Activated naive CD8-positive, alpha-beta T cell treated with anti-CD3 and anti-CD28 coated beads for 36 hours (primary cell): ENCODE data around the gene AGO4. TPM values are rescaled to one million over a fixed set of nuclear protein-coding genes. Genes with fewer than 3 reads are reported as not detected.
"Not testable (repeated sequence)": the region's sequence is repeated elsewhere in the genome, so short reads cannot be mapped to it uniquely, and the experiment has no call there.

Experiments used
- DNase-seq: peaks from one replicate; pipeline ENCODE4 v3.0.0; 2021
- H3K27ac Mint-ChIP-seq: one replicate; pipeline ENCODE4 v1.8.0; 2022; ENCODE audit warnings: mild to moderate bottlenecking, moderate library complexity, mixed read lengths
- H3K27me3 Mint-ChIP-seq: one replicate; pipeline ENCODE4 v1.8.0; 2022; ENCODE audit warnings: mild to moderate bottlenecking, mixed read lengths
- H3K36me3 Mint-ChIP-seq: one replicate; pipeline ENCODE4 v1.8.0; 2021; ENCODE audit warnings: mild to moderate bottlenecking, mixed read lengths
- H3K4me1 Mint-ChIP-seq: one replicate; pipeline ENCODE4 v1.8.0; 2021; ENCODE audit warnings: mixed read lengths
- H3K4me3 Mint-ChIP-seq: one replicate; pipeline ENCODE4 v1.8.0; 2022; ENCODE audit warnings: mild to moderate bottlenecking, moderate library complexity, mixed read lengths
- H3K9me3 Mint-ChIP-seq: one replicate; pipeline ENCODE4 v1.8.0; 2022; ENCODE audit warnings: mixed read lengths
- total RNA-seq, 2 experiments: library from RNA; stranded (reverse); gene quantifications; one replicate each; pipeline ENCODE4 v1.2.3, GENCODE V29; 2021

The AGO4 gene
- total RNA-seq, 2 experiments from 2014 or later: 2.1 to 3.0 TPM

- H3K4me3 Mint-ChIP-seq: no peak overlapping the region
- DNase-seq: no peak
- H3K27ac Mint-ChIP-seq: no peak overlapping the region
- no peaks in the 10 kb centered on the region for H3K9me3 Mint-ChIP-seq
- no peaks in the 10 kb centered on the region for H3K27me3 Mint-ChIP-seq
- no peaks in the 10 kb centered on the region for H3K4me1 Mint-ChIP-seq
- H3K36me3 Mint-ChIP-seq: no peaks in the 10 kb centered on the region
Measured at GRCh38 chr1:35870651-35871309, 63.0 kb downstream of the AGO4 start.

- Mint-ChIP-seq H3K9me3 (no peaks in the 10 kb centered on the region), H3K36me3 (no peaks in the 10 kb centered on the region), H3K4me3 (no peak overlapping the region), H3K27me3 (no peaks in the 10 kb centered on the region), H3K4me1 (no peaks in the 10 kb centered on the region), H3K27ac (no peak overlapping the region)
- DNase-seq: no peak
Measured at GRCh38 chr1:35873243-35873750, 65.5 kb downstream of the AGO4 start.

- H3K9me3 Mint-ChIP-seq, H3K4me1 Mint-ChIP-seq, H3K27me3 Mint-ChIP-seq, DNase-seq, H3K4me3 Mint-ChIP-seq, H3K36me3 Mint-ChIP-seq, H3K27ac Mint-ChIP-seq: not testable (repeated sequence)
Measured at GRCh38 chr1:35874115-35874514, 66.3 kb downstream of the AGO4 start.

GRCh38 chr1:35876988-35877387 lies 69.2 kb downstream of the AGO4 start:
- H3K27ac Mint-ChIP-seq: no peak overlapping the region
- no peak overlapping the region for H3K4me3 Mint-ChIP-seq
- DNase-seq: no peak
- no peaks in the 10 kb centered on the region for H3K9me3 Mint-ChIP-seq
- H3K27me3 Mint-ChIP-seq: no peaks in the 10 kb centered on the region
- H3K36me3 Mint-ChIP-seq: no peaks in the 10 kb centered on the region
- H3K4me1 Mint-ChIP-seq: no peaks in the 10 kb centered on the region

GRCh38 chr1:35881850-35882273 lies 74.0 kb downstream of the AGO4 start:
- Mint-ChIP-seq H3K36me3 (no peaks in the 10 kb centered on the region), H3K27ac (no peak overlapping the region), H3K4me1 (peaks cover 30% of the 10 kb centered on the region), H3K9me3 (no peaks in the 10 kb centered on the region), H3K4me3 (no peak overlapping the region), H3K27me3 (no peaks in the 10 kb centered on the region)
- no peak for DNase-seq

- H3K36me3 Mint-ChIP-seq: no peaks in the 10 kb centered on the region
- no peak for DNase-seq
- no peak overlapping the region for H3K27ac Mint-ChIP-seq
- H3K9me3 Mint-ChIP-seq: no peaks in the 10 kb centered on the region
- peaks cover 36% of the 10 kb centered on the region for H3K4me1 Mint-ChIP-seq
- H3K27me3 Mint-ChIP-seq: no peaks in the 10 kb centered on the region
- H3K4me3 Mint-ChIP-seq: peak overlapping the region; percentile 61
Measured at GRCh38 chr1:35882586-35882944, 74.7 kb downstream of the AGO4 start.

- peak; percentile 100 for DNase-seq
- Mint-ChIP-seq H3K4me3 (peak within 1 kb of the TSS; percentile 96), H3K27me3 (no peaks in the 10 kb centered on the region), H3K4me1 (peaks cover 39% of the 10 kb centered on the region), H3K36me3 (no peaks in the 10 kb centered on the region), H3K9me3 (no peaks in the 10 kb centered on the region), H3K27ac (peak within 1 kb of the TSS; percentile 86)
Measured at GRCh38 chr1:35882945-35883634, 75.3 kb downstream of the AGO4 start, which contains the start of gene AGO1. TSS of gene AGO1 (plus strand) at chr1:35883209. CDS start at chr1:35883422, 213 bp downstream.

- Mint-ChIP-seq H3K36me3 (no peaks in the 10 kb centered on the region), H3K27ac (peak overlapping the region; percentile 86), H3K27me3 (no peaks in the 10 kb centered on the region), H3K4me3 (peak overlapping the region; percentile 96), H3K4me1 (peaks cover 39% of the 10 kb centered on the region), H3K9me3 (no peaks in the 10 kb centered on the region)
- peak; percentile 65 for DNase-seq
Measured at GRCh38 chr1:35883635-35884101, 75.9 kb downstream of the AGO4 start.

GRCh38 chr1:35884934-35885333 lies 77.1 kb downstream of the AGO4 start:
- DNase-seq: no peak
- Mint-ChIP-seq H3K4me3 (no peak overlapping the region), H3K9me3 (no peaks in the 10 kb centered on the region), H3K4me1 (peaks cover 39% of the 10 kb centered on the region), H3K36me3 (peaks cover 2% of the 10 kb centered on the region), H3K27ac (no peak overlapping the region), H3K27me3 (no peaks in the 10 kb centered on the region)

GRCh38 chr1:35885961-35886558 lies 78.2 kb downstream of the AGO4 start:
- no peak for DNase-seq
- peaks cover 4% of the 10 kb centered on the region for H3K36me3 Mint-ChIP-seq
- H3K4me1 Mint-ChIP-seq: peaks cover 39% of the 10 kb centered on the region
- H3K27me3 Mint-ChIP-seq: no peaks in the 10 kb centered on the region
- H3K27ac Mint-ChIP-seq: no peak overlapping the region
- H3K4me3 Mint-ChIP-seq: no peak overlapping the region
- no peaks in the 10 kb centered on the region for H3K9me3 Mint-ChIP-seq

- H3K4me3 Mint-ChIP-seq: no peak overlapping the region
- H3K27me3 Mint-ChIP-seq: no peaks in the 10 kb centered on the region
- DNase-seq: no peak
- peaks cover 6% of the 10 kb centered on the region for H3K36me3 Mint-ChIP-seq
- H3K4me1 Mint-ChIP-seq: peaks cover 39% of the 10 kb centered on the region
- peak overlapping the region; percentile 11 for H3K27ac Mint-ChIP-seq
- no peaks in the 10 kb centered on the region for H3K9me3 Mint-ChIP-seq
Measured at GRCh38 chr1:35886577-35887431, 79.0 kb downstream of the AGO4 start.

GRCh38 chr1:35887508-35887907 lies 79.7 kb downstream of the AGO4 start:
- Mint-ChIP-seq H3K4me3 (no peak overlapping the region), H3K36me3 (peaks cover 6% of the 10 kb centered on the region), H3K27ac (no peak overlapping the region), H3K9me3 (no peaks in the 10 kb centered on the region), H3K4me1 (peaks cover 38% of the 10 kb centered on the region), H3K27me3 (no peaks in the 10 kb centered on the region)
- DNase-seq: no peak

- Mint-ChIP-seq H3K27ac (no peak overlapping the region), H3K4me1 (peaks cover 35% of the 10 kb centered on the region), H3K9me3 (no peaks in the 10 kb centered on the region), H3K27me3 (no peaks in the 10 kb centered on the region), H3K4me3 (no peak overlapping the region), H3K36me3 (peaks cover 6% of the 10 kb centered on the region)
- no peak for DNase-seq
Measured at GRCh38 chr1:35888255-35888654, 80.4 kb downstream of the AGO4 start.

- H3K36me3 Mint-ChIP-seq, H3K9me3 Mint-ChIP-seq, H3K4me3 Mint-ChIP-seq, H3K27me3 Mint-ChIP-seq, H3K27ac Mint-ChIP-seq, DNase-seq: not testable (repeated sequence)
- H3K4me1 Mint-ChIP-seq: peaks cover 34% of the 10 kb centered on the region
Measured at GRCh38 chr1:35888981-35889380, 81.2 kb downstream of the AGO4 start.
